ENCODE data around the gene ZBTB49. TPM values are rescaled to one million over a fixed set of nuclear protein-coding genes. Genes with fewer than 3 reads are reported as not detected.

Gene ZBTB49
- total RNA-seq, 1 experiment from 2014 or later = 6.6 TPM

DNA sequence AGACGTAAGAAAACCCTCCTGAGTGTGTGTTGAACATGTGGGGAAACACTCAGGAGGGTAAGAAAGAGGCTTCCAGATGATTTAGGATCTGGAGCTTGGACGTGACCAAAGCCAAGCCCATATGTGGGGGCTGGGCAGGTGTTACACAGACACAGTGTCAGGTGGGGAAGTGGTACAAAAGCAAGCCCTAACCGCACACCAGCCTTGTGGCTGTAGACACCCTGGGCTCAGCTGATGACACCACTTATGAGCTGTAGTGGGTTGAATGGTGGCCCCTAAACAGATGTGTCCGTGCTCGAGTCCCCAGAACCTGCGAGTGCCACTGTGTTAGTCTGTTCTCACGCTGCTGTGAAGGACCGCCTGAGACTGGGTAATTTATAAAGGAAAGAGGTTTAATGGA lies 71.8 kb downstream of the ZBTB49 start:
- intact Hi-C loops (cut with micrococcal nuclease; ENCODE audit: unreplicated experiment) = no loop called here
- peaks cover 13% of the 10 kb centered on the region for H3K4me1 ChIP-seq (ENCODE audit: insufficient read depth, low read length, poor library complexity, severe bottlenecking)
- no peak for DNase-seq (ENCODE audit: low spot score)
- no peak overlapping the region for H3K27ac ChIP-seq (ENCODE audit: low read depth, low read length, poor library complexity, severe bottlenecking)
- TF ChIP-seq EZH2 (IDR thresholded peaks at IDR 0.05; ENCODE audit: borderline replicate concordance, low read depth, low read length, poor library complexity, severe bottlenecking) = no peak
- TF ChIP-seq, protein P1, sequence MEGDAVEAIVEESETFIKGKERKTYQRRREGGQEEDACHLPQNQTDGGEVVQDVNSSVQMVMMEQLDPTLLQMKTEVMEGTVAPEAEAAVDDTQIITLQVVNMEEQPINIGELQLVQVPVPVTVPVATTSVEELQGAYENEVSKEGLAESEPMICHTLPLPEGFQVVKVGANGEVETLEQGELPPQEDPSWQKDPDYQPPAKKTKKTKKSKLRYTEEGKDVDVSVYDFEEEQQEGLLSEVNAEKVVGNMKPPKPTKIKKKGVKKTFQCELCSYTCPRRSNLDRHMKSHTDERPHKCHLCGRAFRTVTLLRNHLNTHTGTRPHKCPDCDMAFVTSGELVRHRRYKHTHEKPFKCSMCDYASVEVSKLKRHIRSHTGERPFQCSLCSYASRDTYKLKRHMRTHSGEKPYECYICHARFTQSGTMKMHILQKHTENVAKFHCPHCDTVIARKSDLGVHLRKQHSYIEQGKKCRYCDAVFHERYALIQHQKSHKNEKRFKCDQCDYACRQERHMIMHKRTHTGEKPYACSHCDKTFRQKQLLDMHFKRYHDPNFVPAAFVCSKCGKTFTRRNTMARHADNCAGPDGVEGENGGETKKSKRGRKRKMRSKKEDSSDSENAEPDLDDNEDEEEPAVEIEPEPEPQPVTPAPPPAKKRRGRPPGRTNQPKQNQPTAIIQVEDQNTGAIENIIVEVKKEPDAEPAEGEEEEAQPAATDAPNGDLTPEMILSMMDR (conservative IDR thresholded peaks at IDR 0.05; ENCODE audit: low read depth, low read length) = no peak
- no peaks in the 10 kb centered on the region for H3K9me3 ChIP-seq (ENCODE audit: low read depth, low read length, poor library complexity, severe bottlenecking)
- H3K36me3 ChIP-seq (ENCODE audit: insufficient read depth, low read length, poor library complexity, severe bottlenecking) = no peaks in the 10 kb centered on the region
- H3K27me3 ChIP-seq (replicated peaks; ENCODE audit: insufficient read depth, low read depth, low read length, poor library complexity) = no peaks in the 10 kb centered on the region
- ChIA-PET POLR2A (ENCODE audit: low non-redundant PET) (no interaction called here), CTCF (no interaction called here)
- H3K4me3 ChIP-seq (ENCODE audit: low read depth, low read length, poor library complexity, severe bottlenecking) = no peak overlapping the region
- BruUV-seq (replicated peaks) = no TSS peak

DNA sequence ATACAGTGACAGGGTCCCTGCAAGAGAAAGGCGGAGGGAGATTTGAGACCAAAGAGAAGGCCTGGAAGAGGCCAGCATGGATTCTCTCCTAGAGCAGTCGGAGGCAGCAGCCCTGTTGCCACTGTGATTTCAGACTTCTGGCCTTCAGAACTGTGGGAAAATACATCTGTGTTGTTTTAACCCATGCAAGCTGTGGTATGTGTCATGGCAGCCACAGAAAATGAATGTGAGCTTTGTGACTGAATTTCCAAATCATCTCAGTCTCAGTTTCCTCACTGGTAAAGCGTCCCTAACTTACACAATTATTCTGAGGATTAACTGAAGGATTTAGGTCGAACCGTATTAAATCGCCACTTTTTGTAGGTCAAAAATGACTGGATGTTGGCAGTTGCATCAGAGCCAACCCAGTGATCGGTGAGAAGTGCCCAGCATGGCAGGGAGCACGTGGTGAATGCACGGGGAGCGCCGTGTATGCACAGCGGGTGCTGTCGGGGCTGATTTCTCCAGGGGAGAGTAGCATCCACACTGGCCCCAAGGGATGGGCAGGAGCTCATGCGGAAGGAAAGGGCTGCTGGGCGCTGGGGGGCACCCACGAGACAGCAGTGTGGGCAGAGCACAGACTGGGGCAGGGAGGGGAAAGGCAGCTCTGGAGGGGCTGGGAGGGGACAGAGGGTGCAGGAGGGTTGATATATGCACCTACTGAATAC lies 73.1 kb downstream of the ZBTB49 start:
- Histone ChIP-seq H3K9me3 (ENCODE audit: low read depth, low read length, poor library complexity, severe bottlenecking) (no peaks in the 10 kb centered on the region), H3K36me3 (ENCODE audit: insufficient read depth, low read length, poor library complexity, severe bottlenecking) (no peaks in the 10 kb centered on the region), H3K4me3 (ENCODE audit: low read depth, low read length, poor library complexity, severe bottlenecking) (no peak overlapping the region), H3K4me1 (ENCODE audit: insufficient read depth, low read length, poor library complexity, severe bottlenecking) (peaks cover 11% of the 10 kb centered on the region), H3K27me3 (replicated peaks; ENCODE audit: insufficient read depth, low read depth, low read length, poor library complexity) (no peaks in the 10 kb centered on the region), H3K27ac (ENCODE audit: low read depth, low read length, poor library complexity, severe bottlenecking) (no peak overlapping the region)
- DNase-seq (ENCODE audit: low spot score) = no peak
- BruUV-seq (replicated peaks) = no TSS peak
- POLR2A ChIA-PET (ENCODE audit: low non-redundant PET) = no interaction called here
- CTCF ChIA-PET = no interaction called here
- intact Hi-C loops (cut with micrococcal nuclease; ENCODE audit: unreplicated experiment) = no loop called here
- no peak for TF ChIP-seq EZH2 (IDR thresholded peaks at IDR 0.05; ENCODE audit: borderline replicate concordance, low read depth, low read length, poor library complexity, severe bottlenecking)
- TF ChIP-seq, protein P1 (conservative IDR thresholded peaks at IDR 0.05; ENCODE audit: low read depth, low read length) = no peak

DNA sequence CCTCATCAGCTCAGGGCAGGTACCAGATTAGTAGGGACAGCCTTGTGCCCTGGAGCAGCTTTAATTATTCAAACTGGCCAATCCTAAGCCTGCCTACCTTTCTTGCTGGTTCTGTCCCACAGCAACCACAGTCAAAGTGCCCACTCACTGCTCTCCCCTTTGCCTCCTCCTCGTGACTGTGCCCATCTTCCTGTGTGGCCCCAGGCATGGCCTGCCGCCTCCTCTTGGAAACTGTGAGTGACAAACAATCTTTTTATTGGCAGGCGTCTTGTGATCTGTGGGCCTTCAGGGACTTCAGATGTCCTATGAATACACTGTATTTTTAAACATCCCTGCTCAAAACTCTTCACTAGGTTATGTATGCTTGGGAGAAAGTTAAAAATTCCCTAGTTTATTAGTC lies 74.0 kb downstream of the ZBTB49 start:
- Histone ChIP-seq H3K36me3 (ENCODE audit: insufficient read depth, low read length, poor library complexity, severe bottlenecking) (no peaks in the 10 kb centered on the region), H3K27me3 (replicated peaks; ENCODE audit: insufficient read depth, low read depth, low read length, poor library complexity) (no peaks in the 10 kb centered on the region), H3K9me3 (ENCODE audit: low read depth, low read length, poor library complexity, severe bottlenecking) (no peaks in the 10 kb centered on the region), H3K4me1 (ENCODE audit: insufficient read depth, low read length, poor library complexity, severe bottlenecking) (peaks cover 2% of the 10 kb centered on the region), H3K27ac (ENCODE audit: low read depth, low read length, poor library complexity, severe bottlenecking) (no peak overlapping the region), H3K4me3 (ENCODE audit: low read depth, low read length, poor library complexity, severe bottlenecking) (no peak overlapping the region)
- intact Hi-C loops (cut with micrococcal nuclease; ENCODE audit: unreplicated experiment) = no loop called here
- CTCF ChIA-PET = no interaction called here
- DNase-seq (ENCODE audit: low spot score) = no peak
- BruUV-seq (replicated peaks) = no TSS peak
- TF ChIP-seq, protein P1 (conservative IDR thresholded peaks at IDR 0.05; ENCODE audit: low read depth, low read length) = no peak
- TF ChIP-seq EZH2 (IDR thresholded peaks at IDR 0.05; ENCODE audit: borderline replicate concordance, low read depth, low read length, poor library complexity, severe bottlenecking) = no peak
- POLR2A ChIA-PET (ENCODE audit: low non-redundant PET) = no interaction called here
